ENCODE measurements around the gene ADAM8.
"Not testable (repeated sequence)": the region's sequence is repeated elsewhere in the genome, so short reads cannot be mapped to it uniquely, and the experiment has no call there.

ADAM8 gene

GRCh38 chr10:133276435-133277201 lies at the start of gene ADAM8:
Gene ADAM8 (minus strand): TSS chr10:133276868. CDS start chr10:133276817, 51 bp downstream.
- no peak for DNase-seq

- no peak for DNase-seq
These were observed 49.5 kb upstream of the ADAM8 start for GRCh38 chr10:133326223-133326551.

GRCh38 chr10:133325440-133326222 lies 49.0 kb upstream of the ADAM8 start:
- DNase-seq, result no peak

- DNase-seq, result no peak
These were observed 48.2 kb upstream of the ADAM8 start for GRCh38 chr10:133324857-133325260.

GRCh38 chr10:133324198-133324792 lies 47.6 kb upstream of the ADAM8 start:
- peak; percentile 65 for DNase-seq

- not testable (repeated sequence) for DNase-seq
These were observed 45.5 kb upstream of the ADAM8 start for GRCh38 chr10:133322064-133322709.

GRCh38 chr10:133320852-133321422 lies 44.3 kb upstream of the ADAM8 start:
- DNase-seq, result not testable (repeated sequence)

GRCh38 chr10:133318494-133319127 lies 41.9 kb upstream of the ADAM8 start:
- DNase-seq, result peak; percentile 52

- DNase-seq, result no peak
These were observed 40.1 kb upstream of the ADAM8 start for GRCh38 chr10:133316732-133317131.

- no peak for DNase-seq
These were observed 39.6 kb upstream of the ADAM8 start for GRCh38 chr10:133316266-133316665.

GRCh38 chr10:133315847-133316246 lies 39.2 kb upstream of the ADAM8 start:
- DNase-seq, result no peak

- no peak for DNase-seq
These were observed 38.2 kb upstream of the ADAM8 start for GRCh38 chr10:133314911-133315310.

GRCh38 chr10:133313192-133313591 lies 36.5 kb upstream of the ADAM8 start:
- no peak for DNase-seq

- no peak for DNase-seq
These were observed 36.1 kb upstream of the ADAM8 start for GRCh38 chr10:133312769-133313145.

GRCh38 chr10:133312016-133312768 lies 35.5 kb upstream of the ADAM8 start:
- no peak for DNase-seq

GRCh38 chr10:133311570-133311969 lies 34.9 kb upstream of the ADAM8 start:
- no peak for DNase-seq

- DNase-seq, result no peak
These were observed 34.1 kb upstream of the ADAM8 start for GRCh38 chr10:133310789-133311188.

- DNase-seq, result no peak
These were observed 33.7 kb upstream of the ADAM8 start for GRCh38 chr10:133310399-133310755.

GRCh38 chr10:133309720-133310398 lies 33.2 kb upstream of the ADAM8 start:
- DNase-seq, result peak; percentile 59

GRCh38 chr10:133309100-133309719 lies 32.5 kb upstream of the ADAM8 start:
- peak; percentile 72 for DNase-seq
